ENCODE results near the gene ITGB1.
"Not testable (repeated sequence)": the region's sequence is repeated elsewhere in the genome, so short reads cannot be mapped to it uniquely, and the experiment has no call there.

Gene ITGB1

GRCh38 chr10:32937911-32938424, 20.1 kb downstream of the ITGB1 start:
- DNase-seq (ENCODE audit: low read depth): no peak

- DNase-seq (ENCODE audit: low read depth): no peak
Measured at GRCh38 chr10:32932225-32932729, 25.8 kb downstream of the ITGB1 start.

- DNase-seq (ENCODE audit: low read depth): no peak
Measured at GRCh38 chr10:32931593-32931992, 26.4 kb downstream of the ITGB1 start.

GRCh38 chr10:32930036-32930435, 28.0 kb downstream of the ITGB1 start:
- no peak for DNase-seq (ENCODE audit: low read depth)

GRCh38 chr10:32929634-32930033, 28.4 kb downstream of the ITGB1 start:
- DNase-seq (ENCODE audit: low read depth): no peak

- DNase-seq (ENCODE audit: low read depth): no peak
Measured at GRCh38 chr10:32927750-32928149, 30.3 kb downstream of the ITGB1 start.

GRCh38 chr10:32923849-32924248, 34.2 kb downstream of the ITGB1 start:
- no peak for DNase-seq (ENCODE audit: low read depth)

- no peak for DNase-seq (ENCODE audit: low read depth)
Measured at GRCh38 chr10:32923134-32923533, 34.9 kb downstream of the ITGB1 start.

- DNase-seq (ENCODE audit: low read depth): no peak
Measured at GRCh38 chr10:32922170-32922569, 35.9 kb downstream of the ITGB1 start.

GRCh38 chr10:32917817-32918216, 40.2 kb downstream of the ITGB1 start:
- DNase-seq (ENCODE audit: low read depth): not testable (repeated sequence)

- DNase-seq (ENCODE audit: low read depth): peak; percentile 29
Measured at GRCh38 chr10:32911285-32912016, 46.6 kb downstream of the ITGB1 start.

- not testable (repeated sequence) for DNase-seq (ENCODE audit: low read depth)
Measured at GRCh38 chr10:32909970-32910369, 48.1 kb downstream of the ITGB1 start.

GRCh38 chr10:32909456-32909855, 48.6 kb downstream of the ITGB1 start:
- peak; percentile 12 for DNase-seq (ENCODE audit: low read depth)

- no peak for DNase-seq (ENCODE audit: low read depth)
Measured at GRCh38 chr10:32906595-32906994, 51.4 kb downstream of the ITGB1 start.

GRCh38 chr10:32905466-32905865, 52.6 kb downstream of the ITGB1 start:
- no peak for DNase-seq (ENCODE audit: low read depth)

GRCh38 chr10:32901815-32902214, 56.2 kb downstream of the ITGB1 start:
- no peak for DNase-seq (ENCODE audit: low read depth)

- not testable (repeated sequence) for DNase-seq (ENCODE audit: low read depth)
Measured at GRCh38 chr10:32895200-32895968, 62.6 kb downstream of the ITGB1 start.

- no peak for DNase-seq (ENCODE audit: low read depth)
Measured at GRCh38 chr10:32893916-32894664, 63.9 kb downstream of the ITGB1 start.

GRCh38 chr10:32893434-32893833, 64.6 kb downstream of the ITGB1 start:
- DNase-seq (ENCODE audit: low read depth): no peak

GRCh38 chr10:32891261-32891660, 66.8 kb downstream of the ITGB1 start:
- no peak for DNase-seq (ENCODE audit: low read depth)

GRCh38 chr10:32890444-32890843, 67.6 kb downstream of the ITGB1 start:
- DNase-seq (ENCODE audit: low read depth): no peak

GRCh38 chr10:32889631-32890212, 68.3 kb downstream of the ITGB1 start:
- DNase-seq (ENCODE audit: low read depth): no peak
